HAP-1 (cell line): ENCODE measurements around the gene PAM16.
"Not testable (repeated sequence)": the region's sequence is repeated elsewhere in the genome, so short reads cannot be mapped to it uniquely, and the experiment has no call there.

Experiments used
- DNase-seq, 2 experiments: peaks; one replicate each; pipeline ENCODE4 v3.0.0-alpha.2; 2016 to 2020; ENCODE audit warnings: low spot score in 2 of 2
- H3K27me3 ChIP-seq: fragments of 250-450 bp; sonication (Bioruptor Pico); 2 replicates; pipeline ENCODE4 v1.5.1; 2020; ENCODE audit warnings: low read depth, mild to moderate bottlenecking, moderate library complexity
- H3K36me3 ChIP-seq: fragments of 250-450 bp; sonication (Bioruptor Pico); replicated peaks from 2 replicates; pipeline ENCODE4 v1.5.1; 2020; ENCODE audit warnings: mild to moderate bottlenecking
- H3K4me1 ChIP-seq: fragments of 250-450 bp; sonication (Bioruptor Pico); 2 replicates; pipeline ENCODE4 v1.5.1; 2020; ENCODE audit warnings: mild to moderate bottlenecking
- H3K4me3 ChIP-seq: fragments of 250-450 bp; sonication (Bioruptor Pico); 2 replicates; pipeline ENCODE4 v1.5.1; 2020; ENCODE audit warnings: mild to moderate bottlenecking, moderate library complexity
- H3K9me3 ChIP-seq: fragments of 250-450 bp; sonication (Bioruptor Pico); 2 replicates; pipeline ENCODE4 v1.5.1; 2020; ENCODE audit warnings: mild to moderate bottlenecking, moderate library complexity
- in situ Hi-C: fragments of 300-500 bp; cut with MboI; formaldehyde crosslinking; loops from 3 replicates; pipeline ENCODE4 v1.14.3; 2020; ENCODE audit warnings: low sequenced_read_pairs, inconsistent platforms, mixed read lengths

PAM16 gene

GRCh38 chr16:4350787-4351659 lies at the start of gene PAM16:
PAM16 (minus strand) TSS chr16:4351321; CDS start chr16:4351234, 87 bp downstream.
- Histone ChIP-seq H3K27me3 (no peaks in the 10 kb centered on the region), H3K4me1 (peaks cover 4% of the 10 kb centered on the region), H3K9me3 (no peaks in the 10 kb centered on the region), H3K4me3 (peak within 1 kb of the TSS; percentile 86), H3K36me3 (peaks cover 17% of the 10 kb centered on the region)
- in situ Hi-C loops = loop anchor here (5.0 kb wide), 1 partner anchor 61 kb away; no protein-coding TSS in a partner anchor
- DNase-seq = peak; percentile 95 to 99

DNA sequence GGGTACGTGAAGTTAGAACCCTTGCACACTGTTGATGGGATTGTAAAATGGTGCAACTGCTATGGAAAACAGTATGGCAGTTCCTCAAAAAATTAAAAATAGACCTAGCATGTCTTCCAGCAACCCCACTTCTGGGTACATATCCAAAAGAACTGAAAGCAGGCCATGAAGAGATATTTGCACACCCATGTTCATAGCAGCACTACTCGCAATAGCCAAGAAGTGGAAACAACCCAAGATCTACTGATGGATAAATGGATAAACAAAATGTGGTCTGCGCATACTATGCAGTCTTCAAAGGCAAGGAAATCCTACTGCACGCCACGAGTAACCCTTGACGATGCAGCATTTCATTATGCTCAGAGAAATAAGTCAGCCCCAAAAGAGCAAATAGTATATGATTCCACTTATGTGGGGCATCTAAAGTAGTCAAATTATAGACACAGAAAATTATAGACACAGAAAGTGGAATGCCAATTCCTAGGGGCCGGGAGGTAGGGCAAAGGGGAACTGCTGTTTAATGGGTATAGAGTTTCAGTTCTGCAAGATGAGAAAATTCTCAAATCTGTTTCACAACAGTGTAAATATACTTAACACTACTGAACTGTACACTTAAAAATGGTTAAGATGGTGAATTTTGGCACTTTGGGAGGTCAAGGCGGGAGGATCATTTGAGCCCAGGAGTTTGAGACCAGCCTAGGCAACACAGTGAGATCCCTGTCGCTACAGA lies 48.0 kb upstream of the PAM16 start:
- in situ Hi-C loops = no loop called here
- DNase-seq = no peak

GRCh38 chr16:4395055-4395726 lies 44.1 kb upstream of the PAM16 start:
- peaks cover 12% of the 10 kb centered on the region for H3K36me3 ChIP-seq
- no peak for DNase-seq
- in situ Hi-C loops = no loop called here
- no peak overlapping the region for H3K4me3 ChIP-seq
- no peaks in the 10 kb centered on the region for H3K4me1 ChIP-seq
- H3K9me3 ChIP-seq = no peaks in the 10 kb centered on the region
- no peaks in the 10 kb centered on the region for H3K27me3 ChIP-seq

More for the DNA sequence above, 48.0 kb upstream of the PAM16 start:
- Histone ChIP-seq H3K9me3 (no peaks in the 10 kb centered on the region), H3K36me3 (peaks cover 26% of the 10 kb centered on the region), H3K4me3 (no peak overlapping the region), H3K27me3 (no peaks in the 10 kb centered on the region), H3K4me1 (no peaks in the 10 kb centered on the region)

DNA sequence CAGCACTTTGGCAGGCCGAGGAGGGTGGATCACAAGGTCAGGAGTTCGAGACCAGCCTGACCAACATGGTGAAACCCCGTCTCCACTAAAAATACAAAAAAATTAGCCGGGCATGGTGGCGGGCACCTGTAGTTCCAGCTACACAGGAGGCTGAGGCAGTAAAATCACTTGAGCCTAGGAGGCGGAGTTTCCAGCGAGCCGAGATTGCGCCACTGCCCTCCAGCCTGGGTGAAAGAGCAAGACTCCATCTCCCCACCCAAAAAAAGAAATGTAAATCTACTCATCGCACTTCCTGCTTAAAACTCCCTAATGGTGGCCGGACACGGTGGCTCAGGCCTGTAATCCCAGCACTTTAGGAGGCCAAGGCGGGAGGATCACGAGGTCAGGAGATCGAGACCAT lies 42.7 kb upstream of the PAM16 start:
- peaks cover 12% of the 10 kb centered on the region for H3K36me3 ChIP-seq
- H3K4me3 ChIP-seq, DNase-seq, H3K4me1 ChIP-seq, H3K9me3 ChIP-seq, H3K27me3 ChIP-seq, in situ Hi-C loops: not testable (repeated sequence)

DNA sequence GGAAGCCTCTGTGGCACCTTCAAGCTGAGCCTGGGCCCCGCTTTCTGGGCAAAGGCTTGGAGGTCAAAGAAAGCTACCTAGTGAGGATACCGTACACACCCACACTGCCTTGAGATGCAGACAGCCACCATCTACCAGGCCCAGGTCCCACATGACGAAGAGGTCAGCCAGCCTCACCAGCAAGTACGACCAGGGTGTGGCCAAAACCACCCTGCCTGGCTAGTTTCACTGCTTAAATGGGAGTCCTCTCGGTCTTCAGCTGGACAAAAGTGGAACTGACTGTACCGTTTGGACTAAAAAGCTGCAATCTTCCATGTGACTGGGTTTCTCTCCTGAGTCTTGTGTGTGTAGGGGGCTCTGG lies 42.1 kb upstream of the PAM16 start:
- Histone ChIP-seq H3K36me3 (peaks cover 14% of the 10 kb centered on the region), H3K9me3 (no peaks in the 10 kb centered on the region), H3K4me1 (no peaks in the 10 kb centered on the region), H3K27me3 (no peaks in the 10 kb centered on the region), H3K4me3 (no peak overlapping the region)
- in situ Hi-C loops = no loop called here
- DNase-seq = no peak

DNA sequence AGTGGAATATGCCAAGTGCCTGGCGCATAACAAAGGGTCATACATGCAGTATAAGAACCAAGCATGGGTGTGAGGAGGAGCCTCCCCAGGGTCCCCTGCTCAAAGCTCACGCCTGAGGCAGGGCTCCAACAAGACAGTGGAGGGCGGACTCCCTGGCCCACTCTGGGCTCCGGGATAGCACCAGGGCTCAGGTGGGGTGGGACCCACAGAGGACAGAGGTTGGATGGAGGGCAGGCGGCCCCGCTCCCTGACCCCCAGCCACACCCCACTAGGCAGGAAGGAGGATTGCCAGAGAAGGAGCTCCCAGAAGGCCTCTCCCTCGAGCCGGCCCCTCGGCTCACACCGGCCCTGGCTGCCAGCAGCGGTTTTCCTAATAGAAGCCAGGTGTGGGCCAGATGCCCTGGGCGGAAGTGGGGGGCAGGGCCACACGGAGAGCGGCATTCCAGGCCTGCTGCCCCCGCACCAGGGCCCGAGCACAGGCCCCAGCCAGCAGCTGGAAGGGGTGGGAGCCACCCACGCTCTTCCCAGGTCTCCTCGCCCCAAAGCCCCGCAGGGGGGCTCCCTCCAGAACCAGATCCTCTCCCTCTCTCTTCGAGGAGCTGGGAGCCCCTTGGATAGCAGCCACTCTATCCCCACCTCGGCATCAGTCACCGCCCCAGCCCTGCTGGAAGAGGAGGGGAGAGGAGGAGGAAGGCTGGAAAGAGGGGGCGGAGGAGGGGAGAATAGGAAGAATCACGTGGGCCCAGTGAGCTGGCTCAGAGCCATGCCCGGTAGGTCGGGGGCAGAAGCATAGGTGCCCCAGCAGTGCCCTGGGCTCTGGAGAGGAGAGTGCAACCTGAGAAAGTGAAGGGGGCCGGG lies 41.5 kb upstream of the PAM16 start:
- Histone ChIP-seq H3K4me1 (no peaks in the 10 kb centered on the region), H3K36me3 (peaks cover 14% of the 10 kb centered on the region), H3K27me3 (no peaks in the 10 kb centered on the region), H3K9me3 (no peaks in the 10 kb centered on the region), H3K4me3 (no peak overlapping the region)
- DNase-seq = no peak
- in situ Hi-C loops = no loop called here

- Histone ChIP-seq H3K27me3 (no peaks in the 10 kb centered on the region), H3K4me1 (no peaks in the 10 kb centered on the region), H3K4me3 (no peak overlapping the region), H3K36me3 (peaks cover 14% of the 10 kb centered on the region), H3K9me3 (no peaks in the 10 kb centered on the region)
- DNase-seq = no peak
- in situ Hi-C loops = no loop called here
These were observed 40.7 kb upstream of the PAM16 start for GRCh38 chr16:4391631-4392381.

GRCh38 chr16:4390266-4391260 lies 39.4 kb upstream of the PAM16 start:
- Histone ChIP-seq H3K27me3 (no peaks in the 10 kb centered on the region), H3K9me3 (no peaks in the 10 kb centered on the region), H3K36me3 (peaks cover 9% of the 10 kb centered on the region), H3K4me3 (no peak overlapping the region), H3K4me1 (no peaks in the 10 kb centered on the region)
- in situ Hi-C loops = no loop called here
- no peak for DNase-seq

DNA sequence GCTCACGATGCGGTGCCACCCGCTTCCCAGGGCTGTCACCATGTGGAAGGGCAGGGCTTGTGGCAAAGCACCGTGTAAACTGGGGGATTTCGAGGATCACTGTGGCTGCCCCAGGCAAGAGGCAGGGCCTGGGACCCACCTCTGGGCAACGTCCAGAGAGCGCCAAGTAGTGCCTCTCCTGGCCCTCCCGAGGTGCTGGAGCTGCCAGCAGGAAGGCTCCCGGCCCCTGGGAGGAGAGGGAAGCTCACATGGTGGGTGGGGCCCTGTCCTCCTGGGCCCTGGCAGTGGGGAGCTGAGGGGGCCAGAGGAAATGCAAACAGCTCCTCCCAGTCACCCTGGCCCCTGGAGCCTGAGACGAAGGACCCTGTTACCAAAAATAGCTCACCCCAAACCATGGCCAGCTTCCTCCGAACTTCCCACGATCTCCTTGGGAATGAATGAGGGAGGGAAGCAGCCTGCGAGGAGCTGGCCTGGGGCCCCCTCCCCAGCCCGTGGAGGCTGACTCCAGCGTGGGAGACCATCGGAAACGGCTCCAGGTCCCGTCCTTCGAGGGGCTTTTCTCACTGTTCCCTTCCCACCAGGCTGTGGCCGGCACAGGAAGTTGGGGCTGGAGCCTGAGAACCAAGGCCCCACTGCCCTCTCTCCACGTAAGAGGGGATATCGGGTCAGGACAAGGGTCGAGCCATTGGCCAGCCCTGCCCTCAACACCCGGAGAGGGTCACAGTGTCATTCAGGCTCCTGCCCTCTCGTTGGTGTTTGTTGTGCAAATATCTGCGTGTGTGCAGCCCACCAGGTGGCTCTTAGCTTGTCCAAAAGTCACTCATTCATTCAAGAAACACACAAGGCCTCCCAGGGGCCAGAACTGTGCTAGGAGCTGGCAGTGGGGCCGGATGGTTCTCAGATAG lies 38.2 kb upstream of the PAM16 start:
- H3K9me3 ChIP-seq = no peaks in the 10 kb centered on the region
- no peak overlapping the region for H3K4me3 ChIP-seq
- H3K4me1 ChIP-seq = no peaks in the 10 kb centered on the region
- peaks cover 9% of the 10 kb centered on the region for H3K36me3 ChIP-seq
- H3K27me3 ChIP-seq = no peaks in the 10 kb centered on the region
- in situ Hi-C loops = no loop called here
- no peak for DNase-seq

- Histone ChIP-seq H3K4me1 (no peaks in the 10 kb centered on the region), H3K4me3 (no peak overlapping the region)
- in situ Hi-C loops = no loop called here
These were observed 37.3 kb upstream of the PAM16 start for GRCh38 chr16:4388271-4389021.

DNA sequence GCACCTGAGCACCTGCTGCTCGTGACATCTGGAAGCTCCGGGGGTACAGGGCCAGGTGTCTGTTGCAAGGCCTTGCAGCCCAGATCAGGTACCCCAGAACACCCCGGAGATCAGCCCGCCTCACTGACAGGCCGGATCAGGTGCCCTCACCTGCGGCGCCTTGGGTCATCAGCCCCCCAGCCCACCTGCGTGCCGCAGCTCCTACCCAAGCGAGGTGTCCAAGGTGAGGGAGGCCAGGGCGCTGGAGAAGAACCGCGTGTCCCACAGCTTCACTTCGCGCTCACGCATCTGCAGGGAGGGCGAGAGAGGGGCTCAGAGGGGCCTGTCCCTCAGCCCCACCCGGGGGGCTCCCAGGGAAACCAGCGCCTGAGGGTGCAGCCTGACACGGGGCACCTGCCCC lies 36.7 kb upstream of the PAM16 start:
- no peaks in the 10 kb centered on the region for H3K27me3 ChIP-seq
- H3K9me3 ChIP-seq = no peaks in the 10 kb centered on the region
- H3K4me3 ChIP-seq = no peak overlapping the region
- peaks cover 9% of the 10 kb centered on the region for H3K36me3 ChIP-seq
- no peaks in the 10 kb centered on the region for H3K4me1 ChIP-seq
- in situ Hi-C loops = no loop called here
- no peak for DNase-seq

More at GRCh38 chr16:4388271-4389021, 37.3 kb upstream of the PAM16 start:
- DNase-seq = no peak
- Histone ChIP-seq H3K9me3 (no peaks in the 10 kb centered on the region), H3K27me3 (no peaks in the 10 kb centered on the region), H3K36me3 (peaks cover 9% of the 10 kb centered on the region)
